GM12892 (cell line): ENCODE data around the gene ARHGAP26.

Experiments used
- POLR2A ChIP-seq: IDR thresholded peaks from 2 replicates; pipeline ENCODE4 v1.6.1; 2011; ENCODE audit warnings: low read depth, low read length, control low read depth
- POLR2AphosphoS5 ChIP-seq: IDR thresholded peaks from 2 replicates; pipeline ENCODE4 v1.6.1; 2011; ENCODE audit warnings: low read depth, low read length, control low read depth

DNA sequence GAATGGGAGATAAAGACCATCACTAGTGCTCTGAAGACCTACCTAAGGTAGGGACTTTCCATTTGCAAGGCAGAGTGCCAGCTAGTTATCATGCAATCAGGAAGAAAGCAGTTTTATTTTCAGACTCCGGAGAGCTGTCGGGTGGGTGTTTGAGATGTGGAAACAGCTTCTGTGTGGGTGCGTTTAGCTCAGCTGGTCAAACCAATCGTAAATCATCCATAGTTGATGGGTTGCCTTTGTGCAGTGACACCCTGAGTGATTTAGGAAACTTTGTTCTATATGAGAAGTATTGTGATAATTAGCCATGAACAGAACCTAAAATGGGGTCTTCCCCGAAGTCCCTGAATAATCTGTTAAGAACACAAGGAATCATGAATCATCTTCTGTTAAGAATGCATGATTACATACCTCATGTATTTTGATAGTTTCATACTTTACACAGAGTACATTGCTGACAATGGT lies 284.3 kb downstream of the ARHGAP26 start:
- TF ChIP-seq POLR2A, result no peak
- peak; percentile 64 for TF ChIP-seq POLR2AphosphoS5
